Activated T-helper 2 cell treated with anti-CD3 and anti-CD28 coated beads, Interferon-gamma antibody, Interleukin-2, Interleukin-4, amounts not matched to agents 10 μg/mL and 5 μg/mL and 100 μg/mL, durations not matched to agents 14 hours and 24 hours and 36 hours (primary cell): ENCODE measurements around the gene GOLGA8G. TPM values are rescaled to one million over a fixed set of nuclear protein-coding genes. Genes with fewer than 3 reads are reported as not detected.
"Not testable (repeated sequence)": the region's sequence is repeated elsewhere in the genome, so short reads cannot be mapped to it uniquely, and the experiment has no call there.

Experiments
- DNase-seq: peaks from one replicate; pipeline ENCODE4 v3.0.0; 2021; ENCODE audit warnings: low spot score
- H3K27ac Mint-ChIP-seq: one replicate; pipeline ENCODE4 v1.8.0; 2021; ENCODE audit warnings: mixed read lengths
- H3K27me3 Mint-ChIP-seq: one replicate; pipeline ENCODE4 v1.8.0; 2021; ENCODE audit warnings: low read depth, mixed read lengths
- H3K36me3 Mint-ChIP-seq: one replicate; pipeline ENCODE4 v1.8.0; 2021; ENCODE audit warnings: low read depth, mixed read lengths
- H3K4me1 Mint-ChIP-seq: one replicate; pipeline ENCODE4 v1.8.0; 2021; ENCODE audit warnings: low read depth, mixed read lengths
- H3K4me3 Mint-ChIP-seq: one replicate; pipeline ENCODE4 v1.8.0; 2021; ENCODE audit warnings: low read depth, mild to moderate bottlenecking, moderate library complexity, mixed read lengths
- H3K9me3 Mint-ChIP-seq: one replicate; pipeline ENCODE4 v1.8.0; 2021; ENCODE audit warnings: mixed read lengths
- intact Hi-C: fragments of 100-400 bp; cut with micrococcal nuclease; formaldehyde crosslinking; loops from one replicate; pipeline ENCODE4 v1.15.1; 2023
- total RNA-seq: library from RNA; stranded (reverse); gene quantifications from 2 replicates; pipeline ENCODE4 v1.2.3, GENCODE V29; 2022

The GOLGA8G gene
- total RNA-seq: not detected in 2 replicates

GRCh38 chr15:28532954-28533353, at the start of gene GOLGA8G:
GOLGA8G (minus strand) TSS chr15:28532971; CDS start chr15:28532909, 62 bp downstream.
- H3K27me3 Mint-ChIP-seq, H3K9me3 Mint-ChIP-seq, H3K27ac Mint-ChIP-seq, DNase-seq, intact Hi-C loops, H3K4me1 Mint-ChIP-seq, H3K4me3 Mint-ChIP-seq, H3K36me3 Mint-ChIP-seq: not testable (repeated sequence)

GRCh38 chr15:28573351-28573750, 40.6 kb upstream of the GOLGA8G start:
- intact Hi-C loops, DNase-seq, H3K36me3 Mint-ChIP-seq, H3K9me3 Mint-ChIP-seq, H3K27me3 Mint-ChIP-seq, H3K27ac Mint-ChIP-seq, H3K4me3 Mint-ChIP-seq, H3K4me1 Mint-ChIP-seq: not testable (repeated sequence)

DNA sequence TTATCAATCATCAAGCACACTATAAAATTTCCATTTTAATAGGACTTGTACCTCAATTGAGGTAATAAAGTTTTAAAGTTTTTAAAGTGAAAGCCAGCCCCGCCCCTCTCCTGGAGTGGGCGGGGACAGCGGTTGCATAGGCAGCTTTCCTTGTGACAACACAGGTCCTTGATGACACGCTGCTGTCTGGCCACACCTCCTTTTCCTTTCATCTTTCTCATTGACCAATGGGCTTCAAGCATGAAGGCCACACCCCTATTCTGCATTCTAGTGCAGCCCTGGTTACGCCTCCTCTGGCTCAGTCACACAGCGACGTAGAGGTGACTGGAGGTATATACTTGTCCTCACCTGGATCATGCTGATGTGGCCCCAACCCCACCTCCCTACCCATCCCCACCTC, 20.5 kb upstream of the GOLGA8G start, which contains the start of gene GOLGA6L25:
TSS of gene GOLGA6L25 (plus strand) at position 301 of the 400 bp plus-strand sequence. CDS start at position 362, 61 bp downstream.
- H3K4me1 Mint-ChIP-seq, H3K36me3 Mint-ChIP-seq, H3K27me3 Mint-ChIP-seq, H3K4me3 Mint-ChIP-seq, H3K27ac Mint-ChIP-seq, H3K9me3 Mint-ChIP-seq, DNase-seq, intact Hi-C loops: not testable (repeated sequence)

- intact Hi-C loops, H3K36me3 Mint-ChIP-seq, H3K27me3 Mint-ChIP-seq, H3K4me3 Mint-ChIP-seq, H3K27ac Mint-ChIP-seq, DNase-seq, H3K4me1 Mint-ChIP-seq, H3K9me3 Mint-ChIP-seq: not testable (repeated sequence)
Measured at GRCh38 chr15:28515208-28515607, 17.6 kb downstream of the GOLGA8G start.

GRCh38 chr15:28514128-28514527, 18.6 kb downstream of the GOLGA8G start:
- H3K4me3 Mint-ChIP-seq, DNase-seq, H3K4me1 Mint-ChIP-seq, intact Hi-C loops, H3K9me3 Mint-ChIP-seq, H3K27me3 Mint-ChIP-seq, H3K36me3 Mint-ChIP-seq, H3K27ac Mint-ChIP-seq: not testable (repeated sequence)

DNA sequence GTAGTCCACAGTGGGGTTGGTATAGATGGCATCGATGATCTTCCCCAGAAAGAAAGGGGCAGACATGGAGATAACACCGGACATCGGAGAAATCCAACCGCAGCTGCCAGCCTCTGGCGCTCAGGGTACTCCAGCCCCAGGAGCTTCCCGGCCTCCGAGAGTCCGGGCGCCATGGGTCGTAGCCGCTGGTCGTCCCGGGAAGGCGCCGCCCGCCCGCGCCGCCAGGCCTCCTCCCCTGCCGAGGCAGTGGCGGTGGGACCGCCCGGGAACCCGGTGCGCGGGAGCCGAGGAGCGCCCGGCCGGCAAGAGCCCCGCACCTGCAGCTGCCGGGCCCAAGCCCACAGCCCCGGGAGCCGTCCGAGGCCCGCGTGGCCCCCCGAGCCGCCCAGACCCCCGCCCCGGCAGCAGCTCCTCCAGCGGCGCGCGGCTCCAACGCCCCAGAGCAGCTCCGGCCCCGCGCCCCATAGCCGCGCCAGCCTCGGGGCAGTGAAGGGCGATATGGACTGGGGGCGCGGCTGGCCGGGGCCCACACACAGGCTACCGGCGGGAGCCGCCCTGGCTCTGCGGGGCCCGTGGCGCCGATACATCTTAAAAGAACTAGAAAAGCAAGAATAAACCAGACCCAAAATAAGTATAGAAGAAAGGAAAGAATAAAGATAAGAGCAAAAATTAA, 24.4 kb downstream of the GOLGA8G start:
- H3K4me1 Mint-ChIP-seq, H3K27ac Mint-ChIP-seq, H3K36me3 Mint-ChIP-seq, H3K9me3 Mint-ChIP-seq, DNase-seq, H3K4me3 Mint-ChIP-seq, H3K27me3 Mint-ChIP-seq, intact Hi-C loops: not testable (repeated sequence)

DNA sequence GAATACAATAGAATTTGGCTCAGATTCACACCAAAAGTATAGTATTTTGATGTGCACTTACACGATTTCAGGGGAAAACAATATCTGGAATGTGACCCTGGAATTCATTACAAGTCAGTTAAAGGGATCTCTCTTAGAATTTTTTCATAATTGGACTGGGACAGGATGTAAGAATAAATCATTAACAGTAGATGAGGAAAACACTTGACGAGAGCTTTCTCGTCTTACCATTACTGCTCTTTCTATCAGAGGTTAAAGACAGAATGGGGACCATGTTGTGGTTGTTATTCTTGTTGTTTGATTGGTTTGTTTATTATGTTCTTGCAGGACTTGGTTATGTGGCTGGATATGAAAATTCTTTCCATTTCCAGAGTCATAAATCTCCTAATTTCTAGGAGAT, 51.4 kb downstream of the GOLGA8G start:
- H3K4me3 Mint-ChIP-seq, H3K27ac Mint-ChIP-seq, H3K9me3 Mint-ChIP-seq, H3K36me3 Mint-ChIP-seq, DNase-seq, intact Hi-C loops, H3K27me3 Mint-ChIP-seq, H3K4me1 Mint-ChIP-seq: not testable (repeated sequence)

Other genes with a start within 250 kb of the GOLGA8G start
- gene HERC2, start 210.8 kb downstream of the GOLGA8G start, total RNA-seq: 44.2 and 47.4 TPM in 2 replicates
- gene GOLGA6L24, start 174.9 kb downstream of the GOLGA8G start, total RNA-seq: not detected in 2 replicates
- gene GOLGA8F, start 154.3 kb downstream of the GOLGA8G start, total RNA-seq: not detected in 2 replicates
- gene GOLGA6L25, start 20.6 kb upstream of the GOLGA8G start, total RNA-seq: not detected in 2 replicates
- 0.55 and 0.96 TPM in 2 replicates for gene GOLGA8M, start 179.4 kb upstream of the GOLGA8G start, total RNA-seq